GM12892 (cell line): ENCODE results near the gene ANXA4.
"Not testable (repeated sequence)": the region's sequence is repeated elsewhere in the genome, so short reads cannot be mapped to it uniquely, and the experiment has no call there.

Experiments used
- DNase-seq: peaks from one replicate; pipeline ENCODE4 v3.0.0; 2011; ENCODE audit not compliant: insufficient read length
- FAIRE-seq: peaks from 2 replicates; lab custom pipeline; 2011; peaks lifted over from hg19 to GRCh38; lab: Jason Lieb, UNC
- POLR2A ChIP-seq: IDR thresholded peaks from 2 replicates; pipeline ENCODE4 v1.6.1; 2011; ENCODE audit warnings: low read depth, low read length, control low read depth
- POLR2AphosphoS5 ChIP-seq: IDR thresholded peaks from 2 replicates; pipeline ENCODE4 v1.6.1; 2011; ENCODE audit warnings: low read depth, low read length, control low read depth
- TAF1 ChIP-seq: IDR thresholded peaks from 2 replicates; pipeline ENCODE4 v1.6.1; 2011; ENCODE audit warnings: low read depth, mild to moderate bottlenecking, control low read depth, low read length, borderline replicate concordance

ANXA4 gene

DNA sequence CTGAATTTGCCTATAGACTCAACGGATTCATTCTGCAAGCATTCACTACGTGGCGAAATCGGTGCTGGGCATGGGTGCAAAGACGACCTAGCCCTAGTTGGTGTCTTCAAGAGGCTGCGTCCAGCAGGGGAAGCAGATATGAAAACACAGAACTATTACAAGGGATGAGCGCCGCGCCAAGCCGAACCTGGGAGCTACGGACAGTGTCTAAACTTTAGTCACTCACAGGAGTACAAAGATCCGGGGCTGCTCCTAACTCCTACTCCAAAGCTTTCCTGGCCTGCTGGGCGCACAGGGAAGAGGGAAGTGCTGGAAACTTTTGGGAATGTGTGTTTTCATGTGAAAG, 732 bp upstream of the ANXA4 start:
- DNase-seq = peak; percentile 41
- peak; percentile 33 for FAIRE-seq
- TF ChIP-seq POLR2AphosphoS5 (no peak), POLR2A (no peak), TAF1 (no peak)

DNA sequence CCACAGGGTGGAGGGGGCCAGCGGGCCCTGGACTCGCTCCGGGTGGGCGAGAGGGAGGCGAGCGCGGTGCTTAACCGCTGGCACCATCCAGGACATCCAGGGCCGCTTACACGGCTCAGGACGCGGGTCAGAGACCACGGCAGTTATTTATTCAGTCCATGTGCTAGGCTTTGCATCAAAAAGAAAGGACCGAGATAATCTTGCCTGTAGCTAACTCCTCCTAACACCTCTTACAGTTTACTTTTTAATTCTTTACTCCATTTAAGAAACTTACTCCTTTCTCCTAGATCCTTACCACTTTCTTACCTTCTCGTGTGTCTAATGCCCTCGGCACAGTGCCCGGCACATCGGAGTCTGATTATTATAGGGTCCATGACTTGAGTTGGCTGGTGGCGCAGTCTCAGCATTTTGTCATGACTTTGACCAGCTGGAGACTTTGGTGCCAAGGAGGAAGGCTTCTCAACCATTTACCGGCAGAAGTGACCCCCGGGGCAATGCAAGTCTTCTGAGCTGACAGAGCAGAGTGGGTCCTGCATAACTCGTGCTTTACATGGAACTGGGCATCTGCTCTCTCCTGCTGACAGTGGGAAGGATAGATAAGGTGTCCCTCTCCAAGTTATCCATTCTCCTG, 503 bp downstream of the ANXA4 start:
- FAIRE-seq (no peak), DNase-seq (no peak)
- TF ChIP-seq TAF1 (no peak), POLR2AphosphoS5 (no peak), POLR2A (no peak)

DNA sequence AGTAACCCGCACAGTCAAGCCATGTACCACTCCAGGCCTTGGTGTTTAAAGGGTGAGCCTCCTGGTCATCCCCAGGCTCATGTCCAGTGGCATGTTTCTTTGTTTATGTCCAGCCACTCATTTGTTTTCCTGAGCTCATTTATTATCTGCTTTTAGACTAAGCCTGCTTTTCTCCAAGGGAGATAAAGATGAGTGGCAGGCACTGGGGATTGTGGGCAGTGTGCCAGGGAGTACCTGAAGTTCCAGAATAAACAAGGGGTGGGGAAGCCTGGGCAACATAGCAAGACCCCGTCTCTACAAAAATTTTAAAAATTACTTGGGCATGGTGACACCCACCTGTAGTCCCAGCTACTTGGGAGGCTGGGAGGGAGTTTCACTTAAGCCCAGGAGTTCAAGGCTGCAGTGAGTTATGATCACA, 1.9 kb downstream of the ANXA4 start:
- no peak for FAIRE-seq
- TF ChIP-seq POLR2A = no peak
- no peak for TF ChIP-seq POLR2AphosphoS5
- no peak for TF ChIP-seq TAF1
- DNase-seq = no peak

DNA sequence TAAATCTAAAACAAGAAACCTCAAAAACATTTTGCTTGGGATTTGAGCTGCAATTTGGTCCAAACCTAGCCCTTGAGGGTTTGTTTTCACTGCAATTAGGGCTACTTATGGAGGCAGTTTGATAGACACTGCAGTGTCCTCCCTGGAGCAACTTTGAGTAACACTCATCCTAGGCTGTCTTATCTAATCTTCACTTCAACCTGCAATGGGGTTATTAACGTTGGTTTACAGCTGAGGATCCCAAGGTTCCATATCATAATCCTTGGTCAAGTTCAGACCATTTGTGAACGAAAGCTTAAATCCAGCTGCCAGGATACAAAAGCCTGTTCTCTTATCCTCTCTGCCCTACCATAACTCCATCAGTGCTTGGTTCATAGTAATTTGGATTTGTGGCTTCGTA, 2.5 kb downstream of the ANXA4 start:
- FAIRE-seq (no peak), DNase-seq (no peak)
- TF ChIP-seq POLR2A (no peak), POLR2AphosphoS5 (no peak), TAF1 (no peak)

DNA sequence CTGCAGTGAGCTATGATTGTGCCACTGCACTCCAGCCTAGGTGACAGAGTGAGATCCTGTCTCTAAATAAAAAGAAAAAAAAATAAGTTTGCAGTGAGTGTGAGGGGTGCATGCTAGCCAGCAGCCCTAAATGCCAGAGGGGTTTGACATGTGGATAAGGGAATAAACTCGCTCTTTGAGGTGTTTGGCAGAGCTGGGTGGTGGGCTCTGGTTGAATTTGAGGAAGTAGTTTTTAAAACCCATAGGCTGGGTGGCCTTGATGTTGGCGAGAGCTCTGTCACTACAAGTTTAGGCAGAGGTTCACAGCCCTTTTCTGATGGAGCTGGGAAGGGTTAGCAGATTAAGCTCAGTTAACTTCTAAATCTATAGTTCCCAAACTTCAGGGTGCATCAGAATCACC, 3.1 kb downstream of the ANXA4 start:
- no peak for FAIRE-seq
- DNase-seq = no peak
- no peak for TF ChIP-seq POLR2A
- TF ChIP-seq POLR2AphosphoS5 = no peak
- TF ChIP-seq TAF1 = no peak

DNA sequence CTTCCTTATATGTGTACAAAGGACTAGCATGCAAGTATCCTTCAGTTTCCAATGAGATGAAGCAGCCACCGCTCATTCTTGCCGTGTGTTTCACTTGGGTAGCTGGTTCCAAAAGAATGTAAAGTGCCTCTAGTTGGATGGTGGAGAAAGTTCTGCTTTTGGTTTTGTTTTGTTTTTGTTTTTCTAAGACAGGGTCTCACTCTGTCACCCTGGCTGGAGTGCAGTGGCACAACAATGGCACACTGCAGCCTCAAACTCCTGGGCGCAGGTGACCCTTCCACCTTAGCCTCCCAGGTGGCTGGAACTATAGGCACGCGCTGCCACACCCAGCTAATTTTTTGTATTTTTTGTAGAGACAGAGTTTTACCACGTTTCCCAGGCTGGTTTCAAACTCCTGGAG, 8.3 kb downstream of the ANXA4 start:
- no peak for TF ChIP-seq POLR2A
- no peak for TF ChIP-seq POLR2AphosphoS5
- no peak for TF ChIP-seq TAF1
- no peak for FAIRE-seq

DNA sequence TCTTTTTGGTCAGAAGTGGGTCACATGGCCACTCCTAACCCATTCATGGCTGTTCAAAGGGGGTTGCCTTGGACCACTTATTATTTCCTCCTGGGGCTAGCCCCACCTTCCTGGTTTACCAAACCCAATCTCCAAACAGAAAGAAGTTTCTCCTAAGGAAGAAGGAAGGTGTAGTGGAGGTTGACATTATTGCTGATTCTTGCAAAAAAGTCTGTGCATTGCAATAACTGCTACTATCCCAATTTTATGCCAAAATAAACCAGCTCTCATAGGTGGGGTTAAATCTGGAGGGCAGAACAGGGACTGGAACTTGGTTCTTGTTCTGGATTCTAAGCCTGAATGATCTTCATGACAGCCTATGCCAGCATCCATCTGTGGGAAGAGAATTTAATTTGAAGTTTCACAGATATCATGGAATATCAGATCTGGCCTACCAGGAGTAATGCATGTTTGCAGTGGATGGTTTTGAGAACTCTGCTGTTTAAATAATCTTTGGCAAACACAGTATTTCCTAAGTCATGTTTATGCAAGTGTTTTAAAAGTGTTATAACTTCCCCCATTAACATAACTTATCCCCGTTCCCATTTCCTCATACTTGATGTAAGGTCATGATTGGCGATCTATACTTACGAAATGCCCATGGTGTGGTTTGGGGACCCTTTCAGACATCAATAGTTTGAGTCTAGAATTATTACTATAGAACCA, 11.9 kb downstream of the ANXA4 start:
- FAIRE-seq (no peak), DNase-seq (no peak)
- TF ChIP-seq POLR2A (no peak), TAF1 (no peak), POLR2AphosphoS5 (no peak)

More for the DNA sequence above, 8.3 kb downstream of the ANXA4 start:
- no peak for DNase-seq

DNA sequence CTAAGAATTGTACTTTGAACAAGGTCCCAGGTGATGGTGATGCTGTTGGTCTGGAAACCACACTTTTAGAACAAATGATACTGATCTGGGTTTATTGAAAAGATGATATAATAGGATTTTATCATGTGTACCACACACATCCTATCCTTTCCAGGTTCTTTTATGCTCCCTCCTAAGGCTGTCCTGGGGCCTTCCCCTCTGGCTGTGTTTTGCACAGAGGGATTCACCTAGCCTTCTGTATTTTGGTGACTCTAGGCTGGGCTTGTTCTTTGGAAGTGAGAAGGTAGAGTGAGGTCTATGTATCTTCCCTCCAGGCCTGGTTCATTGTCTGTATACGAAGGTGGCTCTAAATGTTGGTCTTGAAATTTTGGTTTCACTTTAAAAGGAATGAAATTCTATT, 12.7 kb downstream of the ANXA4 start:
- TF ChIP-seq TAF1 = no peak
- no peak for TF ChIP-seq POLR2A
- no peak for TF ChIP-seq POLR2AphosphoS5
- FAIRE-seq = no peak
- no peak for DNase-seq

DNA sequence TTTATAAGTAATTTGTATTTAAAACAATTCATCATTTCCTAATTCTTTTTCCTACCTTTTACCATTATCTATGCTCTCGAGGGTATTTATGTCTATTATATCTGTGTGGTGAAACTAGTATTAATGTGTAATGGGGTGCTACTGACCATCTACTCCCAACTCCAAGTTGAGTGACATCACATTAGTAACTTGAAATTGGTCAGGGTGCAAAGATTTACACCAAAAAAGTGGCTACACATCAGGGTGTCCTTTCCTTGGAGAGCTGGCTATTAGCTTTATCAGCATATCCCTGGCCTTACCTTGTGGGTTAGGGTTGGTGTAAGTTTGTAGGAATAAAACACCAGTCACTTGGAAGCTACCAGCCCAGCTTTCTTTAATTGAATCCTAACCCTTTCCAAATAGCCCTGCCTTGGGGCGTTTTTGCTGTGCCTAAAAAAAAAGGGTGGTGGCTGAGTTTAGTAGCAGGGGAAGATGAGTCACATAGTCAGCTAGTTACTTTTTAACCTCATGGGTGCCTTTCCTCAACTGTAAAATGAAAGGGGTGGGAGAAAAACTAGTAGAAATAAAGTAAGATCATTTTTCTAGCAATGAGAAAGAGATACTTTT, 14.0 kb downstream of the ANXA4 start:
- no peak for TF ChIP-seq POLR2AphosphoS5
- TF ChIP-seq TAF1 = no peak
- no peak for TF ChIP-seq POLR2A
- FAIRE-seq (peak; percentile 21), DNase-seq (no peak)

DNA sequence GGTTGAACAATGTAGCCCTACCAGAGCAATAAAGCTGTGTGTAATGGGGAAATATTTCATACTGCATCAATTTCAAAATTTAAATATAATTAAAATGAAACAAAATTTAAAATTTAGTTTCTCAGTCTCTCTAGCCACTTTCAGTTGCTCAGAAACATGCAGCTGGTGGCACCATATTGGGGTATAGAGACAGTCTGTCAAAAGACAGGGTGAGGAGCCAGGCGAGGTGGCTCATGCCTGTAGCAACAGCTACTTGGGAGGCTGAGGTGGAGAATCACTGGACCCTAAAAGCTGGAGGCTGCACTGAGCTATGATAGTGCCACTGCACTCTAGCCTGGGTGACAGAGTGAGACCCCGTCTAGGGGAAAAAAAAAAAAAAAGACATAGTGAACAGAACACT, 20.1 kb downstream of the ANXA4 start:
- DNase-seq (no peak), FAIRE-seq (no peak)
- TF ChIP-seq POLR2A (no peak), POLR2AphosphoS5 (no peak), TAF1 (no peak)

DNA sequence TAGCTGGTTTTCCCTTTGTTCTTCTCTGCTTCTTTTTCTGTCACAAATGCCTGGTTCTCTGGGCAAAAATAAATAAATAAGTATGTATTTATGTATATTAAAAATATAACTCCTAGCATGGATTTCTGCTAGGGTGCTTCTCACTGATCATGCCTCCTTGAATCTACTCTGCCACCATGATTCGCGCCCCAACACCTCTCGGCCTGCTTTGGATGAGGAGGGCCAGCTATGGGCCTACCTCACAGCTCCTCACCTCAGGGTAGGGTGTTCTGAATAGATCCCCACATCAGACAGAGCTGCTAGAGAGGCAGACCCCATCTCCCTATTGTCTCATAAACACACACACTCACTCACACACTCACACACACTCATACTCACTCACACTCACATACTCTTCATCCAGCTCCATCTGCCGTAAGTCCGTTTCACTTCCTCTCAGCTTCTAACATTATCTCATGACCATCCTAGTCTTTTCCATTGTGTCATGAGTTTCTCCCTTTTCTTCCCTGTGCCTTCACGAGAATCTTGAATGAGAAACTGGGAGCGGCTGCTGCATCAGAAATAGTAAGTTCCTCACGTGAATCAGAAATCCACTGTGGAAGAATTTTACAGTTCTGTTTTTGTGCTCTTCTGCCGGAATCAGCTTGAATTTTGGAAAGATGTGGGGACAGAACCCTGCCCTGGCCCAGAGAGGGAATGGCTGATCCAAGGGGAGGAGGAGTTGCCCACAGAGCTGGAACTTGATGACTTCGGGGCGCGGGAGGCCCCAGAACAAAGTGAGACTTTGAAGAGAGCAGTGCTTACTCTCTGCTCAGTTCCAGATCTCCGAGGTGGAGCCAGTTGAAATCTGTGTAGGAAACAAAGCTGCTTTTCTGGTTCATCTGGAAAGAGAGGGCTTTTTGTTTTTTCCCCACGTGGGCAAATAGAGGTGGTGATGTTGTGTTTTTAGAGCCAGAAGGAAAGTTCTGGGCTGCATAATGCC, 20.9 kb downstream of the ANXA4 start:
- TF ChIP-seq POLR2A (no peak), POLR2AphosphoS5 (no peak), TAF1 (no peak)
- no peak for DNase-seq
- peak; percentile 14 for FAIRE-seq

DNA sequence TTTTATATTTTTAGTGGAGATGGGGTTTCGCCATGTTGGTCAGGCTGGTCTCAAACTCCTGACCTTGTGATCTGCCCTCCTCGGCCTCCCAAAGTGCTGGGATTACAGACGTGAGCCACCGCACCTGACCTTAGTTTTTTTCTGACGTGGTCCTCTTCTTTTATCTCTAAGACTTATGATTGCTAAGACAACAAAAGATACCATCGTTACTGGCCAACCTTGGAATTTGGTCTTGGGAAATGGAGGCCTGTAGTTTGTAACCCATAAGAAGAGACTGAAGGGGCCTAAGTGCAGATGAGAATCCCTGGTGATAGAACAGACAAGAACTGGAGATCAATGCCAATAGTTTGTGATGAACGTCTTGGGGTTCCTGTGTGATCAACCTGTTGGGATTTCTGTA, 21.9 kb downstream of the ANXA4 start:
- FAIRE-seq = not testable (repeated sequence)

More for the DNA sequence above, 21.9 kb downstream of the ANXA4 start:
- DNase-seq = not testable (repeated sequence)
